Right renal pelvis (tissue), 4 donors: ENCODE measurements around the gene ERMN. TPM values are rescaled to one million over a fixed set of nuclear protein-coding genes. Genes with fewer than 3 reads are reported as not detected.
"Not testable (repeated sequence)": the region's sequence is repeated elsewhere in the genome, so short reads cannot be mapped to it uniquely, and the experiment has no call there.

ENCODE experiments used
- DNase-seq, 4 donors: peaks; one replicate each; pipeline ENCODE4 v3.0.0-alpha.2; 2013; ENCODE audit warnings: low read depth in 4 of 4, low spot score in 3 of 4, missing footprints in 1 of 4
- polyA plus RNA-seq, 4 donors: library from polyadenylated mRNA; unstranded; fragments of 120-200 nt; gene quantifications; one replicate each; pipeline ENCODE4 v1.2.1, GENCODE V29; 2013; ENCODE audit not compliant: insufficient read length in 4 of 4

The ERMN gene
- polyA plus RNA-seq: under 1 TPM; 0.06 to 0.18 (median 0.11) TPM

GRCh38 chr2:157325786-157326185, at the start of gene ERMN:
TSS of gene ERMN (minus strand) at chr2:157325824. CDS start at chr2:157325642, 182 bp downstream.
- DNase-seq: no peak

DNA sequence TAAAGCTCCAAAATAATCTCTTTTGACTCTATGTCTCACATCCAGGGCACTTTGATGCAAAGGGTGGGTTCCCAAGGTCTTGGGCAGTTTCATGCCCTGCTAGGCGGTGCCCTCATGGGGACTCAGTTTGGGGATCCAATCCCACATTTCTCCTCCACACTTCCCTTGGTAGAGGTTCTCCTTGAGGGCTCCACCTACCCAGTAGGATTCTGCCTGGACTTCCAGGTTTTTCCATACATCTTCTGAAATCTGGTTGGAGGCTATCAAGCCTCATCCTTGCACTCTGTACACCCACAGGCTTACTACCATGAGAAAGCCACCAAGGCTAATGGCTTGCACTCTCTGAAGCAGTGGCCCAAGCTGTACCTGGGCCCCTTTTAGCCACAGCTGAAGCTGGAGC, 49.8 kb upstream of the ERMN start:
- DNase-seq: no peak

DNA sequence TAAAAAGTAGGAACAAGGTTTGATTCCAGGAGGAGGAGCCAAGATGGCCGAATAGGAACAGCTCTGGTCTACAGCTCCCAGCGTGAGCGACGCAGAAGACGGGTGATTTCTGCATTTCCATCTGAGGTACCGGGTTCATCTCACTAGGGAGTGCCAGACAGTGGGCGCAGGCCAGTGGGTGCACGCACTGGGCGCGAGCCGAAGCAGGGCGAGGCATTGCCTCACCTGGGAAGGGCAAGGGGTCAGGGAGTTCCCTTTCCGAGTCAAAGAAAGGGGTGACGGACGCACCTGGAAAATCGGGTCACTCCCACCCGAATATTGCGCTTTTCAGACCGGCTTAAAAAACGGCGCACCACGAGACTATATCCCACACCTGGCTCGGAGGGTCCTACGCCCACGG, 42.9 kb upstream of the ERMN start:
- not testable (repeated sequence) for DNase-seq

GRCh38 chr2:157367704-157368103, 42.1 kb upstream of the ERMN start:
- DNase-seq: no peak

- DNase-seq: no peak
Measured at GRCh38 chr2:157364257-157364974, 38.8 kb upstream of the ERMN start.

DNA sequence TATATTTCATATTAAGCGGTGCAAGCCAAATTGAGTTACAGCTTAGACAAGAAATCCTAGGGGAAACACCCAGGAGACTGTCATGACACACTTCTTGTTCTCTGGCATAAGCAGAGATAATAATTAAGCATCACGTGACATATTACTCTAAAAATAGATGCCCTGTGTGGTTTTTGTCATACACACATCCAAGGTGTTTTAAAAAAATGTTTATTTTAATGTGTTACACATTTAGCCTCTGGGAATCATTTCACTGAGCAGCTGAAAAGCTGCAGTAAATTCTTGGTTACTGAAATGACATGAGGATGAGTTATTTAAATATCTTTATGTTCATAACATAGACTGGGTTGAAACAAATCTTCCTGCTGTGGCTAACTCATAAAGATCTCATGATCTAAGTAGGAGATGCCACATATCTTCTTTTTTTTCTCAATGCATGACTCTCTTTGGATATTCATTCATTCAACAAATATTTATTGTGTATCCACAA, 38.0 kb upstream of the ERMN start:
- DNase-seq: no peak

DNA sequence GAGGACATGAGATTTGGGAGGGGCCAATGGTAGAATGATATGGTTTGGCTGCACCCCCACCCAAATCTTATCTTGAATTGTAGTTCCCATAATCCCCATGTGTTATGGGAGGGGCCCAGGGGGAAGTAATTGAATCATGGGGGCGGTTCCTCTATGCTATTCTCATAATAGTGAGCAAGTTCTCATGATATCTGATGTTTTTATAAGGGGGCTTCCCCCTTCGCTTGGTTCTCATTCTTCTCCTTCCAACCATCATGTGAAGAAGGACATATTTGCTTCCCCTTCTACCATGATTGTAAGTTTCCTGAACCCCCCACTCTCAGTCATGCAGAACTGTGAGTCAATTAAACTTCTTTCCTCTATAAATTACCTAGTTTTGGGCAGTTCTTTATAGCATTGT, 37.0 kb upstream of the ERMN start:
- DNase-seq: no peak

DNA sequence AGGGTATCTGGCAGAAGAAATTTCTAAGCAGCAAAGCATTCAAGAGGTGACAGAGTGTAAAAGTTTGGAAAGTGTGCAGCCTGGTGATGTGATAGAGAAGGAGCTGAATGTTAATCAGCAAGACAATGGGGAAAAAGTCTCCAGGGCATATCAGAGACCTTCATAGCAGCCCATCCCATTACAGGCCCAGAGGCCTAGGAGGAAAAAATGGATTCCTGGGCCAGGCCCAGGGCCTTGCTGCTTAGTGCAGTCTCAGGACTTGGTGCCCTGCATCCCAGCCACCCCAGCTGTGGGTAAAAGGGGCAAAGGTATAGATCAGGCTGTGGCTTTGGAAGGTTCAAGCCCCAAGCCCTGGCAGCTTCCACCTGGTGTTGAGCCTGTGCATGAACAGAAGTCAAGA, 35.9 kb upstream of the ERMN start:
- no peak for DNase-seq

DNA sequence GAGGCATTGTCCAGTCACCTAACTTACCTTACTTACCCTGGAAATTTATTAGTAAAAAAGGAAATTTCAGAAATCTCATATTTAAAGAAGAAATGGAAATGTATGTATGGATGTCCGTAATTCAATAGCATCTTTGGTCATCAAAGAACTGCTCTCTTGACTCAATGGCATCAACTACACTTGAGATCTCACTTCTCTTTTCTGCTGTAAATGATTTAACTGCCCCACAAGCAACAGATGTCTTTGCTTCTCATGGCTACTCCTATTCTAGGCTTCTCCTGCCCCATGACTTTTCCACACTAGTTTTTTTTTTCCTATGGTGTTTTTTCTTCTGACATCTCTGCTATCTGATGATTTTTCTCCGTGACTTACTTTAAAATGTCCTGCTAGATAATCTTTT, 34.0 kb upstream of the ERMN start:
- DNase-seq: no peak

GRCh38 chr2:157355618-157356017, 30.0 kb upstream of the ERMN start:
- DNase-seq: no peak

DNA sequence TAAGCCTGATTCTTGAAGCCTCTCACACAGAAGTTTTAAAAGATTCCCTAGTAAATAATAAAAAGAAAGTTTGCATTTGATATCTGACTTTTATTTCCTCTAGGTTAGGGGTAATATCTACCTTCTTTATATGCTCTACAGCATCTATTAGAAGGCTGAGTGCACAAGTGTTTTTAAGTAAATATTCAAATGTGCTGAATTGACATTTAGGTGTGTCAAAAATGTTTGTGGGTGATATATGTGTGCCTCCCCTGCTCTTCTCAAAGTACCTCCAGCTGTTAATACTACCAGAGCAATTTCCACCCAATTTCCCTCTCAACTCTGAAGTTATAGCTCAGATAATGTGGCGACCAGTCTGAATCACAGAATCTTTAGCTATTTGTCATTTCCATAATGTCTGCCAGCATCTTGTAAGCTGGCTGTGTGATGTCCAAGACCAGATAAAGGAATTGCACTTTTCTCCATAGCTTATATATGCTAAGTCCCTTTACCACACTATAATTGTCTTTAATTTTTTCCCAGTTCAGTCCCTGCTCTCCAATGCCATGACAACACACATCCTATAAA, 24.4 kb upstream of the ERMN start:
- no peak for DNase-seq

GRCh38 chr2:157348291-157348921, 22.8 kb upstream of the ERMN start:
- no peak for DNase-seq

DNA sequence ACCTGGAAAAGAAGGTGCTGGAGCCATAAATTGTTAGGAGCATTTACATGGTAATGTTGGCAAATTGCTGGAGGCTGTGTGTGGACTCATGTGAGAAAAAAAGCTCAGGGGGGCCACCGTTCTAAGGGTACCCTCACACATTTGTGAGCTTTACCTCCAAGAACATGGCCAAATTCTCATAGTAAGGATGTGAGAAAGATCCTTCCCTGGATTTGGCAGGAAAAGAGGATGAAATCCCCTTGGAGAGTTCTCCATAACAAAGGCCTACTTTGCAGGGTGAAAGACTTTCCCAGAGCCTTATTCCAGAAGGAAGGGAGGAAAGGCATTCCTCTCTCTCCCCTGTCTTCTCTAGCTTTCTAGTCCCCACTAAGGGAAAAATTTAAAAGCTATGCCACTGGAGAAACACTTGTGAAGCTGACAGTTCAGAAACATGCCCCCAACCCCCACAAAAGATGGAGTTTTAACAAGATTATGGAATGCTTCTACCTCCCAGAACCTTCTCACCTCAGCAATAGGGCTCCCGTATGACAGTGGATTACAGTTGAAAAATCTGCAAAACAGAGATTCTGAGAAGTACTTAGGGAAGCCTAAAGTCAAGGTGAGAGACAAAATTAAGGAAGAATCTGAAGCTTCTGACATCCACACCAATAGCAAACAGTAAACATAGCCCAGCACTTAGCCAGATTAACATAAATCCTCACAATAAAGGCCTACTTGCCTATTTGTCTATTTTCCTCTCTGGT, 20.2 kb upstream of the ERMN start:
- no peak for DNase-seq

DNA sequence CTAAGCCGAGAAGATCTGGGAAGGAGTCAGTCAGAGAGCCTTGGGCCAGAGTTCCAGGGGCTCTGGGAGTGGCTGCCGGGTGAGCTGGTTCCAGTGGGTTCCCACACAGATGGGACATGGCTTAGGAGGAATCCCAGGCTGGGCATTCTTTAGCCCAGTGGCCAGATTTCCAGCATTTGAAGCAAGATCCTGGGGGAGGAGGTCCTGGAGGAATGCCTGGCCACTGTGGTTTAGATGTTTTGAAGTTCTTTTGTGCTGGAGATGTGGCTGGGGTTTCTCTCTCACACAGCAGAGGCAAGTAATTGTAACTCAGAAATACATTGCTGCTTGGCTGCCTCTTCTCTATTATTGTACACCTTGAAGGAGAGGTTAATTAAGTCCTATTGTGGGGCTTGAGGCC, 15.8 kb upstream of the ERMN start:
- DNase-seq: not testable (repeated sequence)

DNA sequence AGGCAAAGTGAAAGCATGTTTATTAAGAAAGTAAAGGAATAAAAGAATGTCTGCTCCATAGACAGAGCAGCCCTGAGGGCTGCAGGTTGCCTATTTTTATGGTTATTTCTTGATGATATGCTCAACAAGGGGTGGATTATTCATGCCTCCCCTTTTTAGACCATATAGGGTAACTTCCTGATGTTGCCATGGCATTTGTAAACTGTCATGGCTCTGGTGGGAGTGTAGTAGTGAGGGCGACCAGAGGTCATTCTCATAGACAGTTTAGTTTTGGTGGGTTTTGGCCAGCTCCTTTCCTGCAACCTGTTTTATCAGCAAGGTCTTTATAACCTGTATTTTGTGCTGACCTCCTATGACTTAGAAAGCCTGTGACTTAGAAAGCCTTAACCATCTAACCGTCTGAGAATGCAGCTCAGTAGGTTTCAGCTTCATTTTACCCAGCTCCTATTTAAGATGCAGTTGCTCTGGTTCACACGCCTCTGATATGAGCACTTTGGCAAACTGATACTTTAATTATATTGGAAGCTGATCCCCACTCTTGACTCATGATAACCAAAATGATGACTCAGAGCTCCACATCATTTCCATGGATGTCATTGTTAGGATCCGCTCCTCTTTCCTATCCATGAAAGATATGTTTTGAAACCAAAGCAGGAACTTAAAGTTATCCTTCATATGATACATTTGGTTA, 14.5 kb upstream of the ERMN start:
- DNase-seq: no peak

DNA sequence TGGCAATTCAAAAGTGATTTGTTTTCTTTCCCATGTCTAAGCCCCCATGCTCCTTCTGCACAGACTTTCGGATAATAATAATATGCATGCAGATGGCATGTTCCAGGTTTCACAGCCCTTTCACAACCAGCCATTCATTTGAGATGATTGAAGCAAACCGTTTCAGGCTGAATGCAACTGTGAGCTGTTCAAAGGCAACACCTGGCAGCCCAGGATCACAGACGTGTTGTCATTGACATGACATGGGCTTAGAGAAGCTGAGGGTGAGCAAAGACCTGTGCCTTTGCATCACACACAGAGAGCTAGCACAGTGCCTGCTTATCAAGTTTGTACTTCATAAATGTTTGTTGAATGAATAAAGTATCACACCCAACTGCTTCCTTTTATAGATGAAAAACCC, 12.4 kb upstream of the ERMN start:
- no peak for DNase-seq

DNA sequence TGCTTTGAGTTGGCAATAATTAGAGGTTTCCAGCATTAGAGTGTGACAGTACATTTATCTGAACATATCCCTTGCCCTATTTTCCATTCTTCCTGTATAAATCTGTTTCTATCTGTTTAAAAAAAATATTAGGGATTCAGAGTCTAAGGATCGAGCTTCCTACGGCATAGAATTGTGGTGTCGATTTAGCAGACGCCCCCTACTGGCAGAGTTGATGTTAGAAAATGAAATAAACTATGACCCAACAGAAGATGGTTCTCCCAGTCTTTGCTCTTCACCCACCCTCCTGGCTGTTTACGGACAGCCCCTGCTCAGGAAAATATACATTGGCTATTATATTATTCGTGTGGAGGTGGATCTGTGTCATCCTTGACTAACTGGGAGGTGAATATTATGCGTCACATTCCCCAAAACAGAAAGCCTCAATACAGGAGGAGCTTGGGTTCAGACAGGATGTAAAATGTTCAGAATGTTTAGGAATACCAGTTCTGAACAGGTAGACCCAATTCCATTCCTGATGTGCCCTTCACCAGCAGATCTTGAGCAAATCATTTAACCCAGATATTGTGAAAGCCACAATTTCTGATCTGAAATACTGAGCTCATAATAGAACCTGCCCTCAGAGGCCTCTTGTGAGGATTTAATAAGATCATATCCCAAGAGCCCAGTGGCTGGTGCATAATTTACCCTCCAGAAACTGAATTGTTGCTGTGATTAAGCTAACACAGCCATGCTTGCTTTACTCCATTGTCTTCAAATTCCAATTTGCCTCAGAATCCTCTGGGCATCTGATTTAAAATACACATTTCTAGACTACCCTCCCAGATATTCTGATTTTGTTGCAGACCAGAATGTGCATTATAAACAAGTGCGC, 10.8 kb upstream of the ERMN start:
- no peak for DNase-seq

- DNase-seq: no peak
Measured at GRCh38 chr2:157334797-157335196, 9.2 kb upstream of the ERMN start.

DNA sequence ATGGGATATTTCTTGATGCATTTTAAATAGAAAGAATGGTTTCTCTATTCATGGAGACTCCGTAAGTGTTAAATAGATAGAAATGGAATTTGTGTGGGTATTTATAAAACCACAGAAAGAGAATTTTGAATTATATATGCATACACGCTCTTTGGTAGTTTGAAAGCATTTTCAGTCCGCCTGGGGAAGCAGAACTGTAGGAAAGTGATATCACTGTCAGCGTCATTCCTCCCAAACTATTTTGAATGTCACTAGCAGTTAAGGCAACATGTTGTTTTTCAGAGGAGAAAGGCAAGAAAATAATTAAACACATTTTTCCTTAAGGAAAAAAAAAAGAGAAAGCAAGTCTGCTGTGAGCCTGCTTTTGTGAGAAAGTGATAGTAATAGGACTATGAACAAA, 8.7 kb upstream of the ERMN start:
- DNase-seq: no peak
